HG03045 (cell line): ENCODE measurements around the gene WEE1.

Experiments used
- ATAC-seq: cut with Tn5 transposase; IDR thresholded peaks from one replicate; pipeline ENCODE4 v1.9.1; 2021; ENCODE audit warnings: mild to moderate bottlenecking, moderate library complexity; ENCODE audit not compliant: unreplicated experiment

The WEE1 gene

DNA sequence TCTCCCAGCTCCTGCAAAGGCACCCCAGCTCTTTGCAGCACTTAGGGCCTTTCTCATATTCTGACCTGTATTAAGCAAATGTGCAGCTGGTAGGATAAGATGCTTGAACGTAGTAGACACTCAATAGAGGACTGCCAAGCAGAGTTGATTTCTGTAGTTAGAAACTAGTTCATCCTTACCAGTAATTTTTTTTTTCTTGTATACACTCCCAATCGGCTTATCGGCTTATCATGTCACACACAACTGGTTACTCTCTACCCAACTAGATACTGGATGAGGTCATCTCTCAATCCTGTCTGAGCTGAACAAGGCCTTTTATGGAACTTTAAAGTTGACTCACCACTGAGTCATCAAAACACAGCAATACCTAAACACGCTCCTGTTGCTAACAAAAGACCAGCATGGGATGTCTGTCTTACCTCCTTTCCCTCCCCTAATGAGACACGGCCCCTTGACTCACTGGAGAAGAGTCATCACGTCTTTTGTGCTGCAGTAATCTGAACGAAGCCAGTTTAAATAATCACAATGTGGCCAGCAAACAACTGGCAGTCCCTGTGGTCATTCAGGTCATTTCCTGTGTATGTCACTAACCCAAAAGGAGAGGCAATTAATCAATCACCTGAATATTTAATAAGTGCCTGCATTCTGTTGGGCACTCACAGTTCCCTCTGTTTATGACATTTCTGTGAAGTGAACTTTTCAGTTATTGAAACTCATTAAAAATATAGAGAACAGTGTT is 7.5 kb upstream of the WEE1 start:
- ATAC-seq = peak; percentile 79

DNA sequence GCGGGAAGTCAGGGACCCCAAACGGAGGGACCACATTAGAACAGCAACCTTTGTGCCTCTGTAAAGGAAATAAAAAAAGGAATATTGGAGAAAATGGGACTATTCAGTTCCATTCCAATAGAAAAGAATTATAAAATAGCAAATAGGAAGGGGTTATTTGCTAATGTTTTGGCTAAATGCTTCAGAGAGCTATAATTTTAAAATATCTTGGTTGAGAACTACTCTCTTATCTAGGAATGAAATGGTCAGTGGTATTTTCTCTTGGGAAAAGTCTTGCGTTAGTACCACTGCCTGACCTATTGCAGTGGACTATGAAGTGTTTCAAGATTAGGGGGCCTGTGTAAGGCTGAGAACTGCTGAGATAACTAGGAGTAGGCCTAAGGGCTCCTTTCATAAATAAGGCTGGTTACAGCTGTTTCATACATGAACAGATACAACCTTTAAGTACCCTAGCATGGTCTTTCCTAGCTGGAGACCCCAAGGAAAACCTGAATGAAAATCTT is 6.9 kb upstream of the WEE1 start:
- no peak for ATAC-seq

DNA sequence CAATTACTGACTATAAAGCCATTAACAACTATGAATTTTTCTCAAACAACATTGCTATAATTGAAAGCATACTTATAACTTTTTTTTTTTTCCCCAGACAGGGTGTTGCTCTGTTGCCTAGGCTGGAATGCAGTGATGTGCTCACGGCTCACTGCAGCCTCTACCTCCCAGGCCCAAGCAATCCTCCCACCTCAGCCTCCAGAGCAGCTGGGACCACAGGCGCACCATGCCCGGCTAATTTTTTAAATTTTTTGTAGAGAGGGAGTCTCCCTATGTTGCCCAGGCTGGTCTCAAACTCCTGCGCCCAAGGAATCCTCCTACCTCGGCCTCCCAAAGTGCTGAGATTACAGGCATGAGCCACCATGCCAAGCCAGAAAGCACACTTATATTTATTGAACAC is 6.1 kb upstream of the WEE1 start:
- ATAC-seq = no peak

DNA sequence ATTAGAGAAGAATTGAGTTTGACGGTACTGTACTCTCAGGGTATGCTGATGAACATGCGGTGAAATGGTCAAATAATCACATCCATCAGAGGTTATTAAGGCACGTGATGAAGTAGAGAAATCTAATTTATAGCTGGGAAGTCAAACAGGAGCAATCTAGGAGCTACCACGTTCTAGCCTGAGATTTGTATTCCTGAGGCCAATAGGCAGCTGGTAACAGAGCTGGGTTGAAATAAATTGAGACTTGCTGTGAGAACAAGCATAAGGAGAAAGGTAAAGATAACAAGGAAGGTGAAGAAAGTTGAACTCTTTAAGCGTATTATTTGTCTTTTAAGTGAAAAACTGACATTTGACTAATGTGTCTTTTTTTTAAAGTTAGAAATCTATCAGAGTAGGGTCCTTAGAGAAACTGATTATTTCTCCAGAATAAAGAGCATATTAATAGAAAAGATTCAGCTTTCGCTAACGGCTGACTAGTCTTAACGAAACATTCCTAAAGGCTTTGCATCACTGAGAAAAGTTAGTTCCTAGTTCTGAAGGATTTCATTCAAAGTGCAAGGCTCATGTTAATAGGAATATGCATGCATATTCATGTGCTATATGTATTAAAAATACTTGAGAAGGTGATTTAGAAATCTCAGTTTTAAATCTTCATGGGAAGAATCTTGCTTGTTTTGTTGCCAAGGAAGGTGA is 5.2 kb upstream of the WEE1 start:
- ATAC-seq = no peak

DNA sequence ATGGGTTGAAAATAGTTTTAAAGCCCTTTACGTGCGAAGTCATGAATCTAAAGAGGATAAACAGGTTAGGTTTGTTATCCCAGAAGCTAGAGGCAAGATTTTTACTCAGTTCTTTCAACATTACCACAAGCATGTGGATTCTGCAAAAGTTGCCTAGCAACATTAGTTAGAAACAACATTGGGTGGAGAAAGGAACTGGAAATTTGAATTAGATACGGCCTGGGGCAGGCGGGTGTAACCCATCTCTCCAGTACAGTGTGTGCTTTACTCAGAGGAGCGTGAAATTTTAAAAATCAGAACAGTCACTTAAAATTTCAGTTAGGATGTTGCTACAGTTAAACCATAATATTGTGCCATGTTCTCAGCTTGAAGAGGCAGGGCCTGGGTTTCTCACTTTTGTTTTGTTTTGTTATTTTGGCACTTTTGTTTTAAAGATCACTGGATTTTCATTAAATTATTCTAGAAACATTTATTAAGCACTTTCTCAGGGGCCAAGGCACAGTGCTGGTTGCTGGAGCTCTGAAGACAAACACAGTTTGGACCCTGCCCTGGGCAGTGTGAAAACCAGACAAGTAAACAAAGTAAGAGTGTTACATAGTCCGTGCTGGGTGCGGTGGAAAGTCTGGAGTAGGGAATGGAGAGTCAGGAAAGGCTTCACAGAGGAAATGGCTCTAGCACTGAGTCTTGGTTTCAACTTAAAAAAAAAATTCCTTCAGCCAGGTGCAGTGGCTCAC is 4.4 kb upstream of the WEE1 start:
- no peak for ATAC-seq

DNA sequence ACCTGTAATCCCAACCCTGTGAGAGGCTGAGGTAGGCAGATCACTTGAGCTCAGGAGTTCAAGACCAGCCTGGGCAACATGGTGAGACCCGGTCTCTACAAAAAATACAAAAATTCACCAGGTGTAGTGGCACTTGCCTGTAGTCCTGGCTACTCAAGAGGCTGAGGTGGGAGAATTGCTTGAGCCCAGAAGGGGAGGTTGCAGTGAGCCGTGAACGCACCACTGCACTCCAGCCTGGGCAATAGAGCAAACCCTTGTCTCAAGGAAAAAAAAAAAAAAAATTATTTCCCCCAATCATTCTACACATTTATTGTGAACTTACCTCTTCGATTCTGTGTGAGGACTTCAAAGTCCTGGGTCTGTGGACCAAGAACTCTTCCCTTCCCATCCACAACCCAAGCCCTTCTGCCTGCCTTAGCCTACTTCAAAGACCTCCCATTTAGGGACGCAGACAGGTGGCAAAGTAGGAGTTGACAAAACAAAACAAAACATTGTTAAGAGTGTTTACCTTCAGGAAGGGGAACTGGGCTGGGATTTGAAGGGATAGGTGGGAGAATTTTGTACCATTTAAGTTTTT is 3.8 kb upstream of the WEE1 start:
- ATAC-seq = no peak

DNA sequence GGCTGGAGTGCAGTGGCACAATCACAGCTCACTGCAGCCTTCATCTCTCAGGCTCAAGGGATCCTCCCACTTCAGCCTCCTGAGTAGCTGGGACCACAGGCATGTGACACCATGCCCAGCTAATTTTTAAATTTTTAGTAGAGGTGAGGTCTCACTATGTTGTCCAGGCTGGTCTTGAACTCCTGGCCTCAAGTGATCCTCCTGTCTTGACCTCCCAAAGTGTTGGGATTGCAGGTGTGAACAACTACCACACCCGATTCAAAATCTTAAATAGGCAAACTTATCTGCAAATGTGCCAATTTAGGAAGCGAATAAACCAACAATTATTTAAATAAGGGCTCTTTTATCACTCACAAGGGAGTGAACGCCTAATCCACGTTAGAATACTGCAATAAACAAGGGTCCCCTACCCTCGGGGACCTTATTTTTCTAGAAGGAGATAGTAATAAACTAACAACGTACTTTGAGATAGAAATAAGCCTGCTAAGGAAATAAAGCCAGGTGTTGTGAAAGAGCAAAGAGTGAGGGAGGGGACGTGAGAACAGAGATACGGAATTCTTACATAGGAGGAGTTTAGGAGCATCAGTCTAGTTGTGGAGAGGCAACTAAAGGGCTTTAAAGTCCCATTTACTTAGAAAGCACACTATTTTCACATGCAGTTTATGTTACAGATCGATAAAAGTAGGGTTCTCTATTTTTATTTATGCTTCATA is 3.0 kb upstream of the WEE1 start:
- no peak for ATAC-seq

DNA sequence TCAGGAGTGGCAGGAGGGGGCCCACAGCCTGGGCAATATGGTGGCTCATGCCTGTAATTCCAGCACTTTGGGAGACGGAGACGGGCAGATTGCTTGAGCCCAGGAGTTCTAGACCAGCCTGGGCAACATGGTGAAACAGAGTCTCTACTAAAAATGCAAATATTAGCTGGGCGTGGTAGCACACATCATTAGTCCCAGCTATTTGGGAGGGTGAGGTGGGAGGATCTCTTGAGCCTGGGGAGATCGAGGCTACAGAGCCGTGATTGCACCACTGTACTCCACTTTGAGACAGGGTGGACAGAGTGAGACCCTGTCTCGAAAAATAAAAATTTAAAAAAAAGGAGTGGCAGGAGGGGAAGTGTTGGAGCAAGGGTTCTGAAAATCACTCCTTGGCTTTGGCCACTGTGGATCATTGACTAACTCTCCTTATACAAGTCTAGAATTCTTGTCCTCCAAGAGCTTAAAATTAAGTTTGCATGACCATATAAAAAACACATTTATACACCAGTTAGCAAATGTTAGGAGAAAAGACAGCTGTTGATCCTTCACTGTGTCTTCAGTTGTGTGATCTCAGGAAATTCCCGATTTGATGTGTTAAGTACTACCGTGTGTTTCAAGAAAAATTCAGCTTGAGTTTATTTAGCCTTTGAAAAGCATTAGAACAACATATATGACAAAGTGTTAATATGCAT is 2.3 kb upstream of the WEE1 start:
- ATAC-seq = no peak

DNA sequence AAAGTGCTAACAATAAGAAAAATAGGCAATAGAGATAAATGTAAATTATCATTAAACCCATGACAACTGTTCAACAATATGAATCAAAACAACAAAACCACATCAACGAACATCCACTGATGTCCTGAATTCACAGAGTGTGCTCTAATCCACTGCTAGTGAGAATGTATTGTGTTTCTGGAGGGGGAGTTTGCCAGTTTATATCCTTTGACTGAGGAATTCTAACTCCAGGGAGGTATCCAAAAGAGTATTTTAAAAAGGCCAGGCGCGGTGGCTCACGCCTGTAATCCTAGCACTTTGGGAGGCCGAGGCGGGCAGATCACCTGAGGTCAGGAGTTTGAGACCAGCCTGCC is 1.7 kb upstream of the WEE1 start:
- ATAC-seq = no peak

DNA sequence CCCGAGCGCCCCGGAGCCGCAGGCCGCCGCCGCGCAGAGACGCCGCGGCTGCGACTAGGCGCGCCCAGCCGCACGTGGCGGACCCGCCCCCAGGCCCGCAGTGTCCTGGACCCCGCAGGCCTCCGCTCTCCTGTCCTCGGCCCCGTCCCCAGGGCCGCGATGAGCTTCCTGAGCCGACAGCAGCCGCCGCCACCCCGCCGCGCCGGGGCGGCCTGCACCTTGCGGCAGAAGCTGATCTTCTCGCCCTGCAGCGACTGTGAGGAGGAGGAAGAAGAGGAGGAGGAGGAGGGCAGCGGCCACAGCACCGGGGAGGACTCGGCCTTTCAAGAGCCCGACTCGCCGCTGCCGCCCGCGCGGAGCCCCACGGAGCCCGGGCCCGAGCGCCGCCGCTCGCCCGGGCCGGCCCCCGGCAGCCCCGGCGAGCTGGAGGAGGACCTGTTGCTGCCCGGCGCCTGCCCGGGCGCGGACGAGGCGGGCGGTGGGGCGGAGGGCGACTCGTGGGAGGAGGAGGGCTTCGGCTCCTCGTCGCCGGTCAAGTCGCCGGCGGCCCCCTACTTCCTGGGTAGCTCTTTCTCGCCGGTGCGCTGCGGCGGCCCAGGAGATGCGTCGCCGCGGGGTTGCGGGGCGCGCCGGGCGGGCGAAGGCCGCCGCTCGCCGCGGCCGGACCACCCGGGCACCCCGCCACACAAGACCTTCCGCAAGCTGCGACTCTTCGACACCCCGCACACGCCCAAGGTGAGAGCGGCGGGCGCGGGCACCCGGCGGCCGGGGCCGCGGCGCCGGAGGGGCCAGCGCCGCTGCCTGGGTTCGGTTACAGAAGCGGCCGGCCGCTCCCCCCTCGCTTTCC is 528 bp downstream of the WEE1 start:
- ATAC-seq = peak; percentile 2

DNA sequence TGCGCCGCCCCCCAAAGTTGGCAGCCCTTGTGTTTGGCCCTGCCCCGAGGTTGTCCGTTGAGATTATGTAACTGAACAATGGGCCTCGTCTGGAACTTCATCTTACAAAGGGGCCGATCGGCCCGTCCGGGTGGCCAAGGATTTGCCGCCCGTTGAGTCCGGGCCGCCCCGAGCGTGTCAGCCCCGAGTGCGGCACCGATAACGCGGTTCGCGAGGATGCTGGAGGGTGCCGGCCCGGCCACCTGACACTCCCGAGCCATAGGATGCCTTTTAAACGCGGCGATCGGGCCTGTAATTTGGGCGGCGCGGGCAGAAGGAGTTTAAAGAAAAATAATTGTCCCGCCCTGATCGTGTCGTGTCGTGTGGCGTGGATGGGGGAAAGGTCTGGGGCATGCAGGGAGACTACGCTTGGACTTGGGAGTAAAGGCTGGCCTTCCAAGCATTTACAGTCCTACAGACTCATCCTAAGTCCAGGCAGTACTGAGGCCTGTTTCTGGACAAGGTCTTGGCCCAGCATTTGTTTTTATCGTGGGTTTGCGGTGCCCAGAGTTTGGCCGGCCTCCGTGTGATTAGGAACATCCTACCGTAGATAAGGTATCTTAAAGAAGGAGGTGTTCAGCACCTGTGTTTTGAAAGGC is 1.3 kb downstream of the WEE1 start:
- no peak for ATAC-seq

DNA sequence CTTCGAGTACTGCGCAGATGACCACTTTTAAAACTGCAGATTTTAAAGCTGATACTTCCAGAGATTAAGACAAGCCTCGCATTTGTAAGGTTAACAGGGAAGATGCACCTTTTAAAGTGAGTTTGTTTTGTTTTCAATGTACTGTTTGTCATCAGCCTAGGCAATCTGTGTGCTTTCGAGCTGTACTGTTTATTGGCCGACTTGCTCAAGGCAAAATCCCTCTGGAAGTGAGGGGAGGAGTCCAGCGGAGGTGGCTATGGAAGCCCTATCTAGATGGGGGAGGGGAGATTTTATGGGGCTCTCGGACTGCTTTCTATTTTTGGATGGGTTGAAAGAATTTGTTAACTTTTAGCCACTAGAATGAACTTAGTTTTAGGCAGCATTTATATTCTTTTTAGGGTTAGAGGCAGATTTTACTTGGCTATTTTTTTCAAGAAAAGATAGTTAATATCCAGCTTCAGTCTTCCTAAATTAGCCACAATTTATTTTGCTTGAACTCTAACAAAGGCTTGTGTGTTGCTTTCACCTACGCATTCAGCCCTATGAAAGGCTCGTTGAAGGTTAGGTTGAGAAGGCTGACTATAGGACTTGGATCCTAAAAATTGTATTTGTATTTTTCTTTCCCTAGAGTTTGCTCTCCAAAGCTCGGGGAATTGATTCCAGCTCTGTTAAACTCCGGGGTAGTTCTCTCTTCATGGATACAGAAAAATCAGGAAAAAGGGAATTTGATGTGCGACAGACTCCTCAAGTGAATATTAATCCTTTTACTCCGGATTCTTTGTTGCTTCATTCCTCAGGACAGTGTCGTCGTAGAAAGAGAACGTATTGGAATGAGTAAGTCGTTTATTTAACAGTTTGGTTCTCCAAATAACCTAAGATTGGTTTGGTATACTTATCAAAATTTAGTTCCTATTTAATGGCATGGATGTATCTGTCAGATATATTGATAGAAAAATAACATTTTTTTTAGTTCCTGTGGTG is 2.1 kb downstream of the WEE1 start:
- ATAC-seq = no peak

DNA sequence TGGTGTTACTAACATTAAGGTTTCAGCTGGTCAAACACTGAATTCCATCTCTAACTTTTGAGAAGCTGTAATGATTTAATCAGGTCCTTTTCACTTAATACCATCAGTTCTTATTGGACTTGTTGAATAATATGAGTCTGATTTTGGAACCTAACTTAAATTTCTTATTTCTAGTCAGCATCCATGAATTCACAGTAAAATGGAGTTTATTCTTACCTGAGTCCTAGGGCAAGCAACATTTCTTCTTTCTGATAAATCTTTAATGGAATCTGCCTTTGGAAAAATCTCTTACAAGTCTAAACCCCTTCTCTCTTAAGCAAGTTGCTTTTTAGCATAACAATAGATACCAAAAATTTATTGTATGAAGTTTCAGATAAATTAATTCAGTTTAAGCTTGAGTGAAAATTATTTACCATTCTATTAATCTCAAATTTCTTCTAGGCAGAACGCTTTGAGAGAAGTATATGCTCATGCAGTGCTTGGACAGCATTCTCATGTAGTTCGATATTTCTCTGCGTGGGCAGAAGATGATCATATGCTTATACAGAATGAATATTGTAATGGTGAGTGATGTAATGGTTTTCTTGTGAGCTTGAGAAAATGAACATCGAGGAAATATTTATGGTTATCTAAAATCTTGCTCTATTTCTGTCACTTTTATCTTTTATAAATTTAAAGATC is 3.4 kb downstream of the WEE1 start:
- ATAC-seq = no peak

DNA sequence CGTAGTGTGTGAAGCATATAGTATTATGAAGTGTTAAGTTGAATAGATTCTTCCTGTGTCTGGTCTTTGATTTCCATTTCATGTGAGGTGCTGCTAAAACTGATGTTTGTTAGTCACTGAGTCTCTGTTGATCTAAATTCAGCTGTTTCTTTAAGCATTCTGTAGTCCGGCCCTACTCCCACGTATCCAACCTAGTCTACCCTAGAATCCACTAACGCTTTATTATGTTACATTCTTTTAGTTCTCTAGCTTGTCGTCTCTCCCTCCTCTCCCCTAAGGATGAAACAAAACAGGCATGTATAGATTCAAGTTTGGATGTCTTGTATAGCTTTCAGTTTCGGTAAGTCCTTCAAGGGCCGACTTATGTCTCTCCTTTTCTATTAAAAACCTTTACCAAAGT is 4.1 kb downstream of the WEE1 start:
- ATAC-seq = no peak

DNA sequence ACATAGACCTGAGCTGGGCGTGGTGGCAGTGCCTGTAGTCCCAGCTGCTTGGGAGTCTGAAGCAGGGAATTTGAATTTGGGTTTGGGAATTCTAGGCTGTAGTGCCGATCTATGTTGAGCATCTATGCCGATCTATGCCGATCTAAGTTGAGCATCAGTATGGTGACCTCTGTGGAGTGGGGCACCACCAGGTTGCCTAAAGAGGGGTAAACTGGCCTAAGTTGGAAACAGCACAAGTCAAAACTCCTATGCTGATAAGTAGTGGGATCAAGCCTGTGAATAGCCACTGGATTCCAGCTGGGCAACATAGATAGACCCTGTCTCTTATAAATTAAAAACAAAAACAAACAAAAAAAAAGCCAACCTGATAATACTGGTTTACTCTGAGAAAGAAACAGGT is 7.4 kb downstream of the WEE1 start:
- no peak for ATAC-seq

DNA sequence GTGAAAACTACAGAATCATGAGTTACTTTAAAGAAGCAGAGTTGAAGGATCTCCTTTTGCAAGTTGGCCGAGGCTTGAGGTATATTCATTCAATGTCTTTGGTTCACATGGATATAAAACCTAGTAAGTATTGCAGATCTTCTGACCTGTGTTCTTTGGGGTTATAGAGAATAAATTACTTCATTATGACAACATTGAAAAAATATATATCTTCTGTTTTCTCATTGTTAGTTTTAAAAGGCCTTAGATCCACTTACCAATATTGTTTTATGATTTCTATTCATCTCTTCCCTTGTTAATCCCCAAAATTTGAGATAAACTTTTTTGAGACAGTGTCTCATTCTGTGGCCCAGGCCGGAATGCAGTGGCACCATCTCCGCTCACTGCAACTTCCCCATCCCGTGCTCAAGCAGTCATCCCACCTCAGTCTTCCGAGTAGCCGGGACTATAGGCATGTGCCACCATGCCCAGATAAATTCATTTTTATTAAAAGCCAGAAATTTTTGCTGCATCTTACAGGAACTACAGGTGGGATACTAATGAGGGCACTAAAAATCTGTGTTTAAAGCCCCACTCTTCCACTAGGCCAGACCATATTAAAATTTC is 8.2 kb downstream of the WEE1 start:
- no peak for ATAC-seq

DNA sequence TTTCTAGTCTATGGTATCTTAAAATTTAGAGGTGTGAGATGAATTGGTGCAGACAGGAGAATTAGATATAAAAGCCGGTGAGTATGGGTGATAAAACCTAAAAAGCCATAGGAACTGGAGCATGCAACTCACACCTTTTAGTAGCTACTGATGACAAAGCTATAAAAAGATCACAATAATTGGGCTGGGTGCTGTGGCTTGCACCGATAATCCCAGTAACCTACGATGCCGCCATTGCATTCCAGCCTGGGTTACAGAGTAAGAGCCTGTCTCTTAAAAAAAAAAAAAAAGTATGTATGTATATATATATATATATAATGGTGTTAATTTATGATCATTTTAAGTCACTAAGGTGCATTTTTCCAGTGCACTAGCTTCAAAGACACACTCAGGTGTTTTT is 17.2 kb downstream of the WEE1 start:
- no peak for ATAC-seq
